ENCODE data around the gene PTGES3.

PTGES3 gene

GRCh38 chr12:56628671-56629458 lies 59.2 kb downstream of the PTGES3 start:
- DNase-seq (ENCODE audit: low spot score): peak; percentile 46

DNA sequence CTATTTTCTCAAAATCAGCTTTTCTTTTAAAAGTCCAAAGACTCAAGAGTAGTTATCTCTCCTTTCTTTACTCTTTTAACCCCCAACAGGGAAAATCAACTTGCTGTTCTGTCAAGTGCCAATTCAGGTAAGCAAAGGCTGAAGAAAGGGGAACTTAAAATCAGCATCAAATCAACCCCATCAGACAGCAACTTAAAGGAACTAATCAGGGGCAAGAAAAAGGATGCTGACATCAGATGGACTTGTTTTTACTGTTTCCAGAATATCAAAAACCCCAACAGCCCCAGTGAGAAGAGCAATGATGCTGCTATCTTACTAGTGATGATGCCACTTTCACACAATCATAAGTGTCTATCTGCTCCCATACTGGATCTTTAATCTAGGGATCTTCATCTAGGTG lies 61.4 kb downstream of the PTGES3 start:
- no peak for DNase-seq (ENCODE audit: low spot score)

GRCh38 chr12:56622535-56622934 lies 65.5 kb downstream of the PTGES3 start:
- DNase-seq (ENCODE audit: low spot score): no peak

GRCh38 chr12:56616925-56617324 lies 71.2 kb downstream of the PTGES3 start:
- DNase-seq (ENCODE audit: low spot score): no peak

DNA sequence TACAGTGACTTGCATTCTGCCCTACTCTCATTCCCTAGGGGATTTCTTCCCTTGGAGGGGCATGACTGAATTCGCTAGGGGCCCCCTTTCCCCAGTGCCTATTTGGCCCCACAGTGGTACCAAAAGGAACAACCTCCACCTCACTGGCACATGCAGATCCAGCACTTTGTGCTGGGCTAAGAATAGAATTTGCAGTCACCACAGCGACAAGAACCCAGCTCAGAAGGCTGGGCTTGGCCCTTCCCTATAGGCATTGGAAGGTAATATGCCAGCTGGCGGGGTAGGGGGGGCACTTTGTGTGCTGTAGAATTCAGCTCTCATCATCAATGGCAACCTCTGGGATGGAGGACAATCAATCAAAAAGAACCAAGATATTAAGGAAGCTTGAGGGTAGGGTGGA lies 71.8 kb downstream of the PTGES3 start:
- DNase-seq (ENCODE audit: low spot score): no peak

DNA sequence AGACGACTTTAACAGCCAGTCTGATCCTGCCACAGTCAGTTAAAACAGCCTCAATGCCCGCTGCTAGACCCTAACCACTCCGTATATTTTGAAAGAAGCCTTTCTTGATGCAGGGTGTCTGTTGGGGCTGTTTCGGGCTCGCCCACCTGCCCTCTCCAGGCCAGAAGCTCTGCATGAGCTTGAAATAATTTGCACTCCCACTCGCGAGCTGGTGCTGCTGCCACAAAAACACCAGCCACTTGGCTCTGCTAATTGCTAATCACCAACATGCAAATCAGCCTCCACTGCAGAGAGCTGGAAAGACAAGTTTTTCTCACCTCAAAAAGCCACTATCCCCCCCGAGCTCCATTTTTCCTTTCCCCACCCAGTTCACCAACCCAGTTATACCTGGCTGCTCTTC lies 73.5 kb downstream of the PTGES3 start:
- DNase-seq (ENCODE audit: low spot score): no peak
